ENCODE measurements around the gene MTCH1. TPM values are rescaled to one million over a fixed set of nuclear protein-coding genes. Genes with fewer than 3 reads are reported as not detected.

MTCH1 gene
- total and polyA plus RNA-seq, 9 of the 15 experiments (the other 6 are each of a cell fraction or from before 2014, with no cell fraction given), result 7.9 to 161 (median 118) TPM

DNA sequence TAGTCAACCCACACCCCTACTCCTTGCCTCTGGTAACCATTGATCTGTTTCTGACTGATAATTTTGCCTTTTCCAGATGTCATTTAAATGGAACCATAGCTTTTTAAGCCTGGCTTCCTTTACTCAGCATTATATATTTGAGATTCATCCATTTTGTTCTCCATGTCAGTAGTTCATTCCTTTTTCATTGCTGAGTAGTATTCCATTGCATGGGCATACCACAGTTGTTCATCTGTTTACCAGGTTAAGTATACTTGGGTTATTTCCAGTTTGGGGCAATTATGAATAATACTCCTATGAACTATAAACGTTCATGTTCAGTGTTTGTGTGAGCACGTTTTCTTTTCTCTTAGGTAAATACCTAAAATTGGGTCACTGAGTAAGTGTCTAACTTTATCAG, 44.6 kb upstream of the MTCH1 start:
- intact Hi-C loops (cut with micrococcal nuclease) (no loop called here), in situ Hi-C loops (cut with MboI) (no loop called here)
- Histone ChIP-seq H3K9me3 (replicated peaks; ENCODE audit: control insufficient read depth, insufficient read depth, low read depth, low read length) (peaks cover 12% of the 10 kb centered on the region), H3K9me1 (ENCODE audit: control insufficient read depth, insufficient read depth, low read length) (no peaks in the 10 kb centered on the region), H3K27ac (ENCODE audit: extremely low read depth, low read depth, low read length) (no peak overlapping the region; the same call in 2 of the 3 replicates), H3K9ac (ENCODE audit: insufficient read depth in 1 of 2, low read depth in 2 of 2, low read length in 2 of 2) (no peak overlapping the region), H3K4me3 (no peak overlapping the region), H3K4me2 (ENCODE audit: insufficient read depth, low read length) (no peak overlapping the region), H3K27me3 (ENCODE audit: control insufficient read depth in 2 of 2, insufficient read depth in 2 of 2, low read length in 2 of 2) (no peaks in the 10 kb centered on the region), H3K79me2 (ENCODE audit: control insufficient read depth, insufficient read depth, low read length) (no peaks in the 10 kb centered on the region), H3K4me1 (replicated peaks in 1 of 2; ENCODE audit: control insufficient read depth in 2 of 2, insufficient read depth in 2 of 2, low read length in 2 of 2) (peaks cover 15 to 53% of the 10 kb centered on the region in 2 experiments), H4K20me1 (replicated peaks; ENCODE audit: control insufficient read depth, insufficient read depth, low read length) (no peaks in the 10 kb centered on the region), H2AFZ (ENCODE audit: low read depth, low read length) (no peak overlapping the region), H3K36me3 (ENCODE audit: control insufficient read depth, insufficient read depth, low read length) (no peaks in the 10 kb centered on the region)
- ChIA-PET CTCF (ENCODE audit: low intra/inter-chr PET ratio) (interaction anchor here (0.8 to 4.3 kb wide), 3 partner anchors 142 to 179 kb away, joined by 3 to 91 read pairs (median 4); no protein-coding TSS in a partner anchor), POLR2A (interaction anchor here (7.6 kb wide), 1 partner anchor 143 kb away, joined by 128 read pairs; the partner anchor contains the start of gene PIM1)
- 49% methylated on average over 2 of the region's 2 CpGs for WGBS (ENCODE audit: insufficient coverage, low coverage, missing lambda C conversion rate)
- DNase-seq (ENCODE audit: extremely low read depth in 1 of 4, low spot score in 3 of 4) (no peak), ATAC-seq (no peak), FAIRE-seq (no peak)
- BruUV-seq (replicated peaks), result no TSS peak
- TF ChIP-seq RBM25 (IDR thresholded peaks at IDR 0.05; ENCODE audit: low read depth, low read length, severe bottlenecking) (peak; percentile 98), KLF6 (CRISPR knock-in tag; IDR thresholded peaks at IDR 0.05; ENCODE audit: borderline replicate concordance) (no peak), MIER1 (IDR thresholded peaks at IDR 0.05; ENCODE audit: low read depth) (0 out of 2 replicates have a peak, but pooled peaks have one; percentile 15), ARNT (IDR thresholded peaks at IDR 0.05) (peak; percentile 65 to 91; a peak in 3 of 4 replicates), CBX1 (IDR thresholded peaks at IDR 0.05; ENCODE audit: low read depth) (peak; percentile 96), SMAD3 (CRISPR knock-in tag; conservative IDR thresholded peaks at IDR 0.05) (no peak), ASH1L (IDR thresholded peaks at IDR 0.05; ENCODE audit: borderline replicate concordance, low read depth, partially characterized antibody) (no peak), ZNF146 (CRISPR knock-in tag; IDR thresholded peaks at IDR 0.05; ENCODE audit: unreplicated experiment) (peak; percentile 100), SMARCA5 (IDR thresholded peaks at IDR 0.05) (peak; percentile 90), RCOR1 (IDR thresholded peaks at IDR 0.05; ENCODE audit: borderline replicate concordance in 1 of 2, low read depth in 2 of 2, low read length in 2 of 2) (peak in 1 of 2 experiments; percentile 89; a peak in 3 of 4 replicates), CHD4 (IDR thresholded peaks at IDR 0.05; ENCODE audit: insufficient read depth, insufficient replicate concordance, low read depth, low read length, poor library complexity, severe bottlenecking) (peak; percentile 92), NBN (IDR thresholded peaks at IDR 0.05; ENCODE audit: low read depth) (peak; percentile 72; the same call in 1 of the 2 replicates), TRIM28 (IDR thresholded peaks at IDR 0.05) (peak; percentile 96), BCOR (IDR thresholded peaks at IDR 0.05) (peak; percentile 99), CBX3 (IDR thresholded peaks at IDR 0.05; ENCODE audit: borderline replicate concordance in 1 of 2, low read length in 2 of 2) (peak in 1 of 2 experiments; percentile 100; a peak in 2 of 3 replicates), NONO (IDR thresholded peaks at IDR 0.05; ENCODE audit: low read depth in 2 of 2, low read length in 1 of 2) (no peak), CC2D1A (IDR thresholded peaks at IDR 0.05) (peak; percentile 60; the same call in 1 of the 2 replicates), PHB (CRISPR knock-in tag; IDR thresholded peaks at IDR 0.05) (no peak)
- TF ChIP-seq, protein P1, sequence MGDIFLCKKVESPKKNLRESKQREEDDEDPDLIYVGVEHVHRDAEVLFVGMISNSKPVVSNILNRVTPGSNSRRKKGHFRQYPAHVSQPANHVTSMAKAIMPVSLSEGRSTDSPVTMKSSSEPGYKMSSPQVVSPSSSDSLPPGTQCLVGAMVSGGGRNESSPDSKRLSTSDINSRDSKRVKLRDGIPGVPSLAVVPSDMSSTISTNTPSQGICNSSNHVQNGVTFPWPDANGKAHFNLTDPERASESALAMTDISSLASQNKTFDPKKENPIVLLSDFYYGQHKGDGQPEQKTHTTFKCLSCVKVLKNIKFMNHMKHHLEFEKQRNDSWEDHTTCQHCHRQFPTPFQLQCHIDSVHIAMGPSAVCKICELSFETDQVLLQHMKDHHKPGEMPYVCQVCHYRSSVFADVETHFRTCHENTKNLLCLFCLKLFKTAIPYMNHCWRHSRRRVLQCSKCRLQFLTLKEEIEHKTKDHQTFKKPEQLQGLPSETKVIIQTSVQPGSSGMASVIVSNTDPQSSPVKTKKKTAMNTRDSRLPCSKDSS (IDR thresholded peaks at IDR 0.05; ENCODE audit: low read depth, partially characterized antibody), result peak; percentile 79
- TF ChIP-seq, protein P2, sequence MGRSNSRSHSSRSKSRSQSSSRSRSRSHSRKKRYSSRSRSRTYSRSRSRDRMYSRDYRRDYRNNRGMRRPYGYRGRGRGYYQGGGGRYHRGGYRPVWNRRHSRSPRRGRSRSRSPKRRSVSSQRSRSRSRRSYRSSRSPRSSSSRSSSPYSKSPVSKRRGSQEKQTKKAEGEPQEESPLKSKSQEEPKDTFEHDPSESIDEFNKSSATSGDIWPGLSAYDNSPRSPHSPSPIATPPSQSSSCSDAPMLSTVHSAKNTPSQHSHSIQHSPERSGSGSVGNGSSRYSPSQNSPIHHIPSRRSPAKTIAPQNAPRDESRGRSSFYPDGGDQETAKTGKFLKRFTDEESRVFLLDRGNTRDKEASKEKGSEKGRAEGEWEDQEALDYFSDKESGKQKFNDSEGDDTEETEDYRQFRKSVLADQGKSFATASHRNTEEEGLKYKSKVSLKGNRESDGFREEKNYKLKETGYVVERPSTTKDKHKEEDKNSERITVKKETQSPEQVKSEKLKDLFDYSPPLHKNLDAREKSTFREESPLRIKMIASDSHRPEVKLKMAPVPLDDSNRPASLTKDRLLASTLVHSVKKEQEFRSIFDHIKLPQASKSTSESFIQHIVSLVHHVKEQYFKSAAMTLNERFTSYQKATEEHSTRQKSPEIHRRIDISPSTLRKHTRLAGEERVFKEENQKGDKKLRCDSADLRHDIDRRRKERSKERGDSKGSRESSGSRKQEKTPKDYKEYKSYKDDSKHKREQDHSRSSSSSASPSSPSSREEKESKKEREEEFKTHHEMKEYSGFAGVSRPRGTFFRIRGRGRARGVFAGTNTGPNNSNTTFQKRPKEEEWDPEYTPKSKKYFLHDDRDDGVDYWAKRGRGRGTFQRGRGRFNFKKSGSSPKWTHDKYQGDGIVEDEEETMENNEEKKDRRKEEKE (IDR thresholded peaks at IDR 0.05; ENCODE audit: borderline replicate concordance in 1 of 2, control insufficient read depth in 1 of 2, low read depth in 2 of 2, low read length in 1 of 2), result no peak
